Cerebellar nuclear complex (tissue), 1 donor: ENCODE data around the gene ALPL.

ENCODE experiments used
- DNase-seq, 2 experiments: peaks; one replicate each; lab custom pipeline; 2025; lab: John Stamatoyannopoulos, UW

ALPL gene

DNA sequence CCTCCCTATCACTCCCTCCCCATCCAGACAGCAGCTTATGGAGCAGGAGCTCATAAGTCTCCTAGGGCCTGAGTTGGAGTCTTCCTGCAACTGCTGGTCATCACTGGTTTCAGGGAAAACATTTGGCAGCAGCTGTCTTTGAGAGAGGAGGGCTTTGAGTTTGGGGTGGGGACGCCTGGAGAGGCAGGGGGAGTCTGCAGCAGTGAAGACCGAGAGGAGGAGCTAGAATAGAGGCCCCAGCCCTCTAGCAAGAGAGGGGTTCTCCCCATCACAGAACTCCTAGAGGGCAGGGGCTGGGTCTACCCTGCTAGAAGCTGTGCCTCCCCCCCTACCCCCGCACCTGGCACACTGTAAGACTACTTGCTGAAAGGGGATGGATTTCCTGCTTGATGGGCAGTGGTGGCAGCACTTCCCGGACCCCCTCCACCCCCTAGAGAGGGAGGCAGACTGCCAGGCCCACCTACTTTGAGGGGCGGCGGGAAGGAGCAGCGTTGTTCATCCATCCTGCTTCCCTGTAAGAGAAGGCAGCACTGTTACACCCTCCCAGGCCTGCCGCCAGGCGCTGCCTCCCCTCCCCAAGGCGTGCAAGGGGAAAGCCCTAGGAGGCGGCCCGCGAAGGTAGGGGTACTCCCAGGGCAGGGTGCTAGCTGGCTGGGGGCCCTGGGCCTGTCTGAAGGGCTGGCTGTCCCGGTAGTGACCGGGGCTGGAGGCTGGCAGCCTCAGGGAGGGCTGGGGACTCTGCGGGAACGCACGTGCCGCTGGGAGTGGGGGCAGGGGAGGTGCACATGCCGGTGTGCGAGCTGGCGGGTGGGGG lies 109.5 kb downstream of the ALPL start:
- no peak for DNase-seq

DNA sequence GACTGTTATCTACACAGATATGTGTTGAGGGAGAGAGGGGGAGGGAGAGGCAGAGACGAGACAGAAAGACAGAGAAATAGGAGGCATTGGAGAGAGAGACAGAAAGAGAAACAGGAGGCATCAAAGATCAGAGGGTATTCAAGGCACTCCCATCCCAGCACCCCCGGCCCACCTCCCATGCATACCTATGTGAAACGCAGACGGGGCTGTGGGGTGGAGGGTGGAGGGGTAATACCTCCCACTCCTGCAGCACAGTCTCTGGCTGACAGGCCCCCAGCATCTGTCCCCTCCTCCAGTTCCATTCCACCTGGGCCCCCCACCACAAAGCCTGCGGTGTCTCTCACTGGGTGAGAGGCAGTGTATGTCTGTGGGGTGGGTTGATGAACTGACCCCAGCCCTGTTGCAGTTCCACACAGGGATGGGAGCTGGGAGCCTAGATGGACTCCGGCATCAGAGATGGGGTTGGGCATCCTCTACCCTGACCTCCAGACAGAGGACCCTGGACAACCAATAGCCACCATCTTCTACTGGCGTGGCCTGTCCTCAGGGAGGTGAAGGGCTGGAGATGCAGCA lies 110.2 kb downstream of the ALPL start:
- DNase-seq: no peak

DNA sequence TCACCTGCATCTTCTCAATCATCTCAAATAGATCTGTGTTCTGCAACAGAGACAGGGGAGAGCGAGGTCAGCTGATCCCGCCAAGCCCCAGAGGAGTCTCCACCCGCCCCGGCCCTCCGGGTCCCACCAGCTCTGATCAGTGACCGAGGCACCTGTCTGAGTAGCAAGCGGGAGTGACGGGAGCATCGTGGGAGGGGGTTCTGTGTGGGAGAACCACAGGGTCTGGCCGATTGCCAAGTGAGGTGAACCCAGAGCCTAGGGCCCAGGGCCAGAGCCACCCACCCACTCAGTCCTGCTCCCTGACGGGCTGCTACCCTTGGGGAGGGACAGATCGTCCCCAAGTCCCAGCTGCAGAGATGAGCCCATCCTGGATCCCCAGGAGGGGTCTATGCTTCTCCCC lies 110.8 kb downstream of the ALPL start:
- no peak for DNase-seq

DNA sequence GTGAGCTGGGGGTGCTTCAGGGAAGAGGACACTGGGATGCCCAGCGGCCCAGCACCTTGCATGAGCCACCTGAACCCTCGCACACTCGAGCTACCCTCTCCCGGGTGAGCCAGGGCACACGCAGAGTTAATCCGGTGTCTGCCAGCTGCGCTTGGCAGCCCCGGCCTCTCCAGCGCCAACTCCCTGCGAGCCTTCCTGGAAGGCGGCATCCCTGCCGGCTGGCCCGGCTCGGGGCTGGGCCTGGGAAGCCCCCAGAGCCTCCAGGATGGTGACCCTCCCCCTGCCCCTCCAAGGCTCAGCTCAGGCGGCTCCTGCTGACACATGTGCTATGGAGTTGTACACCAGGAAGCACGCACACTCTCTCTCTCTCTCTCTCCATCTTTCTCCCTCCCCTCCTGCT lies 111.3 kb downstream of the ALPL start:
- no peak for DNase-seq

DNA sequence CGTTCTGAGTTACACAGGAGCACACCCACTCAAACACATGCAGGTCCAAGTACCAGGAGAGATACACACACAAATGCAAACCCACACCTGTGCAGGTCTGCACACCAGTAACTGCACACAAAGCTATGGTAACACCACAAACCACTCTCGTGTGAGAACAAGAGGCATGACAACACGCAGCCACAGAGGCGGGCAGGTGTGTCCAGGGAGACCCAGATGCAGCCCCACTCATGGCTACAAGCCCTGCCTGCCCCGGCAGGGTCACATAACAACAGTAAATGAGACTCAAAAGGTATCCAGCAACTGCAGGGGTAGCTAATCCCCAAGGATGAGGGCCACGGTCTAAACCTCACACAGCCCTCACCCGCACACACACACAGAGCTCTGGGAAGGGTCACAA lies 111.8 kb downstream of the ALPL start:
- DNase-seq: no peak

DNA sequence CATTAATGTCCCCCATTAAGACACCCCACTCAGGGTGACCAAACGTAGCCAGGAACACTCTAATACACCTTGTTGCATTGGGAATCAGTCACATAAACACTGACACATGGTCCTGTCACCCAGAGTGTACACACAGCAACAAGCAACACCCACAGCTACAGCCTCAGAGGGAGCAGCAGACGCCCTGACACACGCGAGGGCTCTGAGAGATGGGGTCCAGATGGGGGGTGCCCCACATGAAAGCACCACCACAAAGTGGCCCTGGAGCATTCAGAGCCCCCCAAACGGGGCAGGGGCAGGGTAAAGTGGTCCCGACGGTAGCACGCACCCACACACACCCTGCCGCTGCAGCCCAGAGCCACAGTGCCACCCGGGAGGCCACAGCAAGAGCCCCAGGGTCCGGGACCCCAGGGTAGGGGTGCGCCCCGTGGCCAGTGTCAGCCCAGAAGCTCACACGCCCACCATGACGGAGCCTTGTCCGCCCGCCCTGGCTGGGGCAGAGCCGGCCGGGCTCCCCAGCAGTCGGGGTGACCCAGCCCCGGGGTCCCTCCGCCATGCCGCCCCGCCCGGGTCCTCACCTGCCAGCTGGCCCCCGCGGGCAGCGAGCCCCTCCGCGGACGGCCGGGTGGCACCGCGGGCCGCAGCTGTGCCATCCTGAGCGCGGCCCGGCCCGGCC lies 112.7 kb downstream of the ALPL start:
- no peak for DNase-seq

DNA sequence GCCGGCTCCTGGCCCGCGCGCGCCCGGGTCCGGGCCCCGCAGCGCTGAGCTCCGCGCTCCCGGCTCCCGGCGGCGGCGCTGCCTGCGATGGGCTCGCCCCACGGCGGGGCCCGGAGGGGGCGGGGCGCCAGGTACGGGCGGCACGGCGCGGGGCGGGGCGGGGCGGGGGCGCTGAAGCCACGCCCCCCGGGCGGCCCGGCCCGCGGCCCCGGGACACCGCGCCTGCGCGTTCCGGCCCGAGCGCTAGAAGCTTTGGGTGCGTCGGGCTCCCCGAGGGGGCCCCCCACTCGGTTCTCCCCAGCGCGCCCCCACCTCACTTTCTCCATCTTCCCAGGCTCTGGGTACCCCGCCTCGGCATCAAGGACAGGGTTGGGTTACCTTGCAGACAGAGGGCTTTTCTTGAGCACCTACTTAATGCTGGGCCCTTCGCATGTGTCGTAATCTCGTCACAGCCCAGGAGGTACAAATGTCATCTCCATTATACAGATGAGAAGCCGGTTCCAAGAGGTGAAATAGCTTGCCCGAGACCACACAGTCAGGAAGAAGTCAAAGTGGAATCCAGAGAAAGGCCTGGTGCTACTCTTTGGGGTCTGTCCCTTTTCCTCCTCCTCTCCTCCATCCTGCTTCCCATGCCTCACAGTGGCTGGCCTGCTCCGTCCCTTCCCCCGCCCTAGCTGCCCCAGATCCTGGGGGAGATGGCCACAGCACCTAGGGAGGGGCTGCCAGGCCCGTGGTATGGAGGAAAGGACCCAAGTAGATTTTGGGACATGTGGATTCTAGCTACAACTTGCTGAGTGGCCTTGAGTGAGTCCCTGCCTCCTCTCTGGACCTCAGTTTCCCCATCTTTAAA lies 113.5 kb downstream of the ALPL start:
- DNase-seq: no peak

DNA sequence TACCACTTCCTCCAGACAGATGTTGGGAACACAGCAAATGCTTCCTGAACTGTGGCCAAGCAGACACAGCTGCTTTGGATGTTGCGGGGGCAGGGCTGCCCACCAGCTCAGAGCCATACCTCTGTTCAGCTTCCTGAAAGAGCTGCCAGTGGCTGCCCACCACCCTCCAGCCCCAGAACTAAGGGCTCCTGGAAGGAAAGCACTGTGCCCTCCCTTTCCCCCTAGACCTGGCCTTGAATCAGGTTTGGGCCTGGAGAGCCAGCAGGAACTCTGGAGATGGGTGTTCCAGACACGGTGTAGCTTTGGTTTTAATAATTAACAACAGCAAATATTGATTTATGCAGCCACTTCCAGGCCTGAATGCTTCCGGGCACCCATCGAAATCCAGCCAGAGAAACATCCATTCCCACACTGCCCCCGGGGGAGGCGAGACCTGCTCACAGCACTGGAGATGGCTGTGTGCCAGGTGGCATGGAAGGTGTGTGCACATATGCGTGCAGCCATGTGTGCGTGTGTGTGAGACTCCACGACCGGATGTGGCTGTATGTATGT lies 114.3 kb downstream of the ALPL start:
- DNase-seq: no peak

DNA sequence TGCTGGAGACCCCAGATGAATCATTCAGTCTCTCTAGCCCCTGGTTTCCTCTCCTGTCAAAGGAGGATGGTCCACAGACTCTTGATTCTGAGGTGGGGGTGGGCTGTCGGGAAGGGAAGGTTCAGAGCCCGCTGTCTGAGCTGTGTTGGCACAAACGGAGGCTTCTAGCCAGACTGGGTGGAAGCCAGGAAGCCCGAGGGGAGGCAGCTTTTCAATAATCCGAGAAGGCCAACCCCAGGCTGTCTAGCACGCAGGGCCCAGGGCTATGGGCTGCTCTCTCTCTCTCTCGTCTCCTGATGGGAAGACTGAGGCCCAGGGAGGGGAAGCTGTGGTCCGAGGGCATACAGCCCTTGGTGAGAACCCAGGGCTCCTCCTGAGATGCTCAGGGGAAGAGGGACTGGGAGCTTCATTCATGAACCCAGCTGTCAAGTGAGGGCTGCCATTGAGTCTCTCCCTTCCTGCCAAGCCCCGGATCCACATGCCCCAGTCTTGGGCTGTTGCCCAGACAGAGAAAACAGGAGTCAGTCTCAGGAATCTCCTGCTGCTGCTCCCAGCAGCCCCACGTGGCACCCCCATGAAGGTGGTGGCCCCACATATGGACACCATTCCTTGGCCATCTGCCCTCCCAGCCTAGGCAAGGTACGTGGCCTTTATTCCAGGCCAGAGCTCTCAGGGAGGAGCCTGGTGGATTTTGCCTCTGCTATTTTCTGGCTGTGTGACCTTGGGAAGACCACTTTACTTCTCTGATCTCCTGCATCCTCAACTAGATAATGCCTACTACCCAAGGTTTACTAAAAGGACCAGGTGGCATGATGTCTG lies 115.6 kb downstream of the ALPL start:
- no peak for DNase-seq

DNA sequence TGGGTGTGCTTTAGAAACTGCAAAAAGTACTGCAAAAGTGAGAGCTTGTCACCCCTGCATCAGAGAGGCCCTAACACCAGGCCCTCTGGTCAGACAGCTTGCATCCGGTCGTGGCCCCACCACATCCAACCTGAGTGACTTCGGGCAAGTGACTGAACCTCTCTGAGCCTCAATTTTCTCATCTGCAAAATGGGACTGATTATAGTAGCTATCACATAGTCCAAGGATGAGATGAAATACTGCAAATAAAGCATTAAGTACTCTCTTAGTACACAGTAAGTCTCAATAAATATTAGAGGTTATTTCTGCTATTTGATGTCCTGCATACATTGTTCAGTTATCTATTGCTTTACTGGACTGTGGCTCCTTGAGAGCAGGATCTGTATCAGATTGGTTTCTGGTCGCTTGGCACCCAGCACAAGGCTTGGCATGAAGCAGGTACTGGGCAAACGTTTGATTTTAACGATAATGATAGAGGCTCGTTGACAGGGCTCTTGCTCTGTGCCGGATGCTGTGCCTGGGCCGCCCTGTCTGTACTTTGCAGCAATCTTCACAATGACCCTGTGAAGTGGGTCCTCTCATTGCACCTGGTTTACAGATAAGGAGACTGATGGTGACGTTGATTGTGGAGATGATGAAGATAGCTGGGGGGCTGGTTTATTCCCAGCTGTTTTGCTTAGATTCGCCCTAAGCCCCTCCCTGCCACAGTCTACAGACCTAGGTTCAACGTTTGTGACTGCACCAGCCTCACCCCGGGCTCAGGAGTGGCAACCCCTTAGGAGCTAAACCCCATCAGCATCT lies 116.4 kb downstream of the ALPL start:
- no peak for DNase-seq

DNA sequence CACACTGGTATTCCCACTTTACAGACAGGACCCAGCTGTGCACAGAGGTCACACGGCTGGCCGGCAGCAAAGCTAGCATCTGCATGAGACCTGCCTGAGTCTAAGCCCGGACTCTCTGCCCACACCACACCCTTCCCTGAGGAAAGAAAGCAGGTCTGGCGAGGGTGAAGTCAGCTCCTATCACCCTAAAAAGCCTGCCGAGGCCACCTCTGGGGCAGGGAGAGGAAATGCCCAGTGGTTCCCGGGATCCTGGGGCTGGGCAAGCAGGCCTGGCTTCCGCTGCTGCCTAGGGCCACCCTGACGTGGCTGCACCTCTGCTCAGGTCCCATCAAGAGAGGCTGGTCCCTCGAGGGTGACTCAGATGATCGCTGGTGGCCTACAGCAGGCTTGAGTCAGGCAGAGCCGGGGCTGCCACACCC lies 117.7 kb downstream of the ALPL start:
- no peak for DNase-seq
